ENCODE results near the gene ANKRD12.
A peak's percentile ranks its signal among the peaks of the same experiment; 100 is the strongest.

DNA sequence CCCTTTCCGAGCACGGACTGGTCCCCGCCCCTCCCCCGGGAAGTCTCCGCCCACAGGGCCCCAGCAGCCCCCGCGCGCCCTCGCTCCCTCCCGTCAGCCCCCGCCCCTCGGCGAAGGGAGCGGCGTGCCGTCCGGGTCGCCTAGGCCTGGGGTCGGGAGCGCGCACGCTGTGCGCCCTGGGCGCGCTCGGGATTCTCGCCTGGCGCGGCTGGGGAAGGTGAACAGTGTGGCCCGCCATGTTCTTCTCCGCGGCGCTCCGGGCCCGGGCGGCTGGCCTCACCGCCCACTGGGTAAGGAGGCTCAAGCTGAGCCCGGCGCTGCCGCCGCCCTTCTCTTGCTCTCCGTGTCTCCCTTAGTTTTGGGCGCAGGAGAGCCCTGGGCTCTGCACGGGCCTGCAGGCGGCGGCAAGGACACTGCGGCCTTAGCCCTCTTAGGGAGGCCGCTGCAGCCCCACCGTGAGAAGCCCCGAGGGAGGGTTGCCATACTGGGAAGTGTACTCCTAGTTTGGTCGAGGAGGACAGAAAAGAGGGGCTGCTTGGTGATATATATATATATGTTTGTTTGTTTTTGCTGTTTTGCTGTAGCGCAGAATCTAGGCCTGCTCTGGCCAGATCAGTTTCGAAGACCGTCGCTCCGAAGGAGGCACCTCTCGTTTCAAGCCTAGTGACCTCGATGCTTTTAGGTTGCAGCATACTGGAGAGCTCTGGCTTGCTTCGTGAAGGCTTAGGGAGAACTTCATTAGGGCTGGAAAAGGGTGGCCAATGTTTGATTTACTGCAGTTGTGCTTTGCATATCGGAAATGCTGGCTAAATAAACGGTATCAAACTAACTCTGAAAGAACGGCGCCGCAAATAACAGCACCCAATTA lies 33.8 kb upstream of the ANKRD12 start, which contains the start of gene NDUFV2:
- TF ChIP-seq, protein P1, sequence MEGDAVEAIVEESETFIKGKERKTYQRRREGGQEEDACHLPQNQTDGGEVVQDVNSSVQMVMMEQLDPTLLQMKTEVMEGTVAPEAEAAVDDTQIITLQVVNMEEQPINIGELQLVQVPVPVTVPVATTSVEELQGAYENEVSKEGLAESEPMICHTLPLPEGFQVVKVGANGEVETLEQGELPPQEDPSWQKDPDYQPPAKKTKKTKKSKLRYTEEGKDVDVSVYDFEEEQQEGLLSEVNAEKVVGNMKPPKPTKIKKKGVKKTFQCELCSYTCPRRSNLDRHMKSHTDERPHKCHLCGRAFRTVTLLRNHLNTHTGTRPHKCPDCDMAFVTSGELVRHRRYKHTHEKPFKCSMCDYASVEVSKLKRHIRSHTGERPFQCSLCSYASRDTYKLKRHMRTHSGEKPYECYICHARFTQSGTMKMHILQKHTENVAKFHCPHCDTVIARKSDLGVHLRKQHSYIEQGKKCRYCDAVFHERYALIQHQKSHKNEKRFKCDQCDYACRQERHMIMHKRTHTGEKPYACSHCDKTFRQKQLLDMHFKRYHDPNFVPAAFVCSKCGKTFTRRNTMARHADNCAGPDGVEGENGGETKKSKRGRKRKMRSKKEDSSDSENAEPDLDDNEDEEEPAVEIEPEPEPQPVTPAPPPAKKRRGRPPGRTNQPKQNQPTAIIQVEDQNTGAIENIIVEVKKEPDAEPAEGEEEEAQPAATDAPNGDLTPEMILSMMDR (IDR thresholded peaks at IDR 0.05) = no peak
- TF ChIP-seq POLR2A (IDR thresholded peaks at IDR 0.05) = peak in 1 of 2 donors; percentile 87
